Brain microvascular endothelial cell (primary cell): ENCODE data around the gene TRABD.
"Not testable (repeated sequence)": the region's sequence is repeated elsewhere in the genome, so short reads cannot be mapped to it uniquely, and the experiment has no call there.

Source experiments
- DNase-seq: peaks from one replicate; pipeline ENCODE4 v3.0.0-alpha.2; 2020
- H3K27ac ChIP-seq: fragments of 250-450 bp; sonication (Bioruptor Pico); 2 replicates; pipeline ENCODE4 v1.5.1; 2020; ENCODE audit warnings: mild to moderate bottlenecking, moderate library complexity
- H3K27me3 ChIP-seq: fragments of 250-450 bp; sonication (Bioruptor Pico); replicated peaks from 2 replicates; pipeline ENCODE4 v1.5.1; 2020; ENCODE audit warnings: mild to moderate bottlenecking
- H3K36me3 ChIP-seq: fragments of 250-450 bp; sonication (Bioruptor Pico); replicated peaks from 2 replicates; pipeline ENCODE4 v1.5.1; 2020; ENCODE audit warnings: mild to moderate bottlenecking
- H3K4me3 ChIP-seq: 2 replicates; pipeline ENCODE4 v1.5.1; 2011; ENCODE audit warnings: low read depth, mild to moderate bottlenecking, control low read depth, low read length, moderate library complexity
- CTCF ChIP-seq: IDR thresholded peaks from 2 replicates; pipeline ENCODE4 v1.5.1; 2011; ENCODE audit warnings: low read depth, mild to moderate bottlenecking, moderate library complexity, low read length, control low read depth, inconsistent platforms; ENCODE audit errors: missing control alignments
- in situ Hi-C: cut with HindIII; loops from 2 replicates; pipeline ENCODE4 v1.10.0; 2017; ENCODE audit warnings: low sequenced_read_pairs, low pct_ligation_motif_present

The TRABD gene

GRCh38 chr22:50146439-50147238, 39.1 kb upstream of the TRABD start:
- in situ Hi-C loops = no loop called here
- Histone ChIP-seq H3K27me3 (peaks cover 3% of the 10 kb centered on the region), H3K4me3 (no peak overlapping the region), H3K36me3 (no peaks in the 10 kb centered on the region), H3K27ac (no peak overlapping the region)
- TF ChIP-seq CTCF = peak; percentile 96
- peak; percentile 61 for DNase-seq

GRCh38 chr22:50147258-50148165, 38.2 kb upstream of the TRABD start:
- DNase-seq, H3K4me3 ChIP-seq, H3K27ac ChIP-seq, in situ Hi-C loops, H3K27me3 ChIP-seq, H3K36me3 ChIP-seq: not testable (repeated sequence)

- no peak for TF ChIP-seq CTCF
- no peaks in the 10 kb centered on the region for H3K36me3 ChIP-seq
- in situ Hi-C loops = no loop called here
- no peak for DNase-seq
- H3K27ac ChIP-seq = no peak overlapping the region
- no peaks in the 10 kb centered on the region for H3K27me3 ChIP-seq
- no peak overlapping the region for H3K4me3 ChIP-seq
These were observed 37.6 kb upstream of the TRABD start for GRCh38 chr22:50148166-50148500.

- TF ChIP-seq CTCF = peak; percentile 90
- H3K27ac ChIP-seq = no peak overlapping the region
- DNase-seq = peak; percentile 33
- no peaks in the 10 kb centered on the region for H3K27me3 ChIP-seq
- no peak overlapping the region for H3K4me3 ChIP-seq
- no peaks in the 10 kb centered on the region for H3K36me3 ChIP-seq
- in situ Hi-C loops = no loop called here
These were observed 36.6 kb upstream of the TRABD start for GRCh38 chr22:50148991-50149721.

GRCh38 chr22:50150161-50151129, 35.3 kb upstream of the TRABD start:
- TF ChIP-seq CTCF = no peak
- Histone ChIP-seq H3K27me3 (no peaks in the 10 kb centered on the region), H3K4me3 (no peak overlapping the region), H3K27ac (no peak overlapping the region), H3K36me3 (no peaks in the 10 kb centered on the region)
- in situ Hi-C loops = no loop called here
- DNase-seq = no peak
